ENCODE measurements around the gene WDR86. TPM values are rescaled to one million over a fixed set of nuclear protein-coding genes. Genes with fewer than 3 reads are reported as not detected.

Gene WDR86
- total RNA-seq, 1 experiment from 2014 or later, result 8.1 TPM

DNA sequence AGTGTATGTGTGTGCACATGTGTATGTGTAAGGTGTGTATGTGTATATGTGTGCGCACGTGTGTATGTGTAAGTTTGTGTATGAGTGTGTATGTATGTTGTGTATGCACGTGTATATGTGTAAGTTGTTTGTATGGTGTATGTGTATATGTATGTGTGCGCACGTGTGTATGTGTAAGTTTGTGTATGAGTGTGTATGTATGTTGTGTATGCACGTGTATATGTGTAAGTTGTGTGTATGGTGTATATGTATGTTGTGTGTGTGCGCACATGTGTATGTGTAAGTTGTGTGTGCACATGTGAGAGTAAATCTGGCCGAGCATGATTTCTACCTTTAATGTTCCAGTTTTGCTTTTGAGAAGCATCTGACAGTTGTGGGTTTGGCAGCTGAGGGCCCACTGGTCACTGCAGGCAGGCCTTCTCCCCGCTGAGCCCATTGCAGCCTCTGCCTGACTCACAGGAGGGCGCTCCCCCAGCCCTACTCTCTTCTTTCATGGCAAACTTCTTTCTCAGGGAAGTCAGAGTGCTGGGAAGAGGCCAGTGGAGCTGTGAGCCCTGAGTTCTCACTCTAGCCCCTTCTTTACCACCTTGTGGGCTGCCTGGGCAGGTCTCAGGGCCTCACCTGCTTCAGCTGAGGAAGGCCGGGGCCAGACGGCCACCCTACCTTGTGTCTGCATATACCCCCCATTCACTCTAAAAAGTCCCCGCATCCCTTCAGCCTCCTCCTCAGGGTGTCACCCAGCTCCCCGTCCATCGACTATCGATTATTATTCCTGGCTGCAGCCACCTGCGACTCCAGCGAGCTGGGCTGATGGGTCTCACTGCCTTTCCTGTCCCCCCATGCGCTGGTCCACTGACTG lies 11.2 kb downstream of the WDR86 start:
- no peak overlapping the region for H2BK5ac ChIP-seq (ENCODE audit: insufficient read length, low read length)
- H4K91ac ChIP-seq (ENCODE audit: insufficient read length, low read depth, low read length), result no peak overlapping the region
- no peak overlapping the region for H2BK12ac ChIP-seq (ENCODE audit: insufficient read length, low read depth, low read length)
- H4K8ac ChIP-seq (replicated peaks; ENCODE audit: insufficient read length, low read depth, low read length), result no peak overlapping the region
- Mint-ChIP-seq H3K9me3 (no peaks in the 10 kb centered on the region), H3K27ac (no peak overlapping the region), H3K36me3 (ENCODE audit: insufficient read depth in 1 of 3, low read depth in 3 of 3) (peaks cover 8 to 10% (median 9%) of the 10 kb centered on the region in 3 experiments), H3K4me3 (no peak overlapping the region), H3K27me3 (ENCODE audit: low read depth) (no peaks in the 10 kb centered on the region; the same call in 1 of the 2 replicates), H3K4me1 (peaks cover 14 to 38% of the 10 kb centered on the region in 2 experiments)
- no peak overlapping the region for H3K14ac ChIP-seq (ENCODE audit: insufficient read depth, low read length)
- DNase-seq, result no peak
- H3K56ac ChIP-seq (ENCODE audit: insufficient read length, low read depth, low read length), result no peak overlapping the region
- TF ChIP-seq, protein P1, sequence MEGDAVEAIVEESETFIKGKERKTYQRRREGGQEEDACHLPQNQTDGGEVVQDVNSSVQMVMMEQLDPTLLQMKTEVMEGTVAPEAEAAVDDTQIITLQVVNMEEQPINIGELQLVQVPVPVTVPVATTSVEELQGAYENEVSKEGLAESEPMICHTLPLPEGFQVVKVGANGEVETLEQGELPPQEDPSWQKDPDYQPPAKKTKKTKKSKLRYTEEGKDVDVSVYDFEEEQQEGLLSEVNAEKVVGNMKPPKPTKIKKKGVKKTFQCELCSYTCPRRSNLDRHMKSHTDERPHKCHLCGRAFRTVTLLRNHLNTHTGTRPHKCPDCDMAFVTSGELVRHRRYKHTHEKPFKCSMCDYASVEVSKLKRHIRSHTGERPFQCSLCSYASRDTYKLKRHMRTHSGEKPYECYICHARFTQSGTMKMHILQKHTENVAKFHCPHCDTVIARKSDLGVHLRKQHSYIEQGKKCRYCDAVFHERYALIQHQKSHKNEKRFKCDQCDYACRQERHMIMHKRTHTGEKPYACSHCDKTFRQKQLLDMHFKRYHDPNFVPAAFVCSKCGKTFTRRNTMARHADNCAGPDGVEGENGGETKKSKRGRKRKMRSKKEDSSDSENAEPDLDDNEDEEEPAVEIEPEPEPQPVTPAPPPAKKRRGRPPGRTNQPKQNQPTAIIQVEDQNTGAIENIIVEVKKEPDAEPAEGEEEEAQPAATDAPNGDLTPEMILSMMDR (conservative IDR thresholded peaks at IDR 0.05), result peak; percentile 24; the same call in 1 of the 3 replicates
- no peak overlapping the region for H3K18ac ChIP-seq (ENCODE audit: insufficient read length, low read depth, low read length)
- no peak overlapping the region for H3K9ac ChIP-seq (ENCODE audit: extremely low read depth, insufficient read length, low read length)
- no peaks in the 10 kb centered on the region for H3K23me2 ChIP-seq (ENCODE audit: insufficient read length, low read depth, low read length, poor library complexity, severe bottlenecking)
- 100% methylated on average over 5 of the region's 19 CpGs for WGBS (ENCODE audit: extremely low coverage, insufficient read length, low lambda C conversion rate)
- no peaks in the 10 kb centered on the region for H3K79me2 ChIP-seq (ENCODE audit: insufficient read depth, low read length)
- H2BK15ac ChIP-seq (ENCODE audit: low read depth, low read length), result no peak overlapping the region
- H3K4me1 ChIP-seq (ENCODE audit: insufficient read depth, low read length), result no peaks in the 10 kb centered on the region
- no peak overlapping the region for H3T11ph ChIP-seq (ENCODE audit: low read length)
- H3K9me3 ChIP-seq (ENCODE audit: control insufficient read depth, low read depth, low read length), result no peaks in the 10 kb centered on the region
- no peaks in the 10 kb centered on the region for H4K20me1 ChIP-seq (ENCODE audit: control insufficient read depth, insufficient read depth, insufficient read length)
- H3K4me2 ChIP-seq (ENCODE audit: insufficient read depth, insufficient read length, low read length), result no peak overlapping the region
- H3K27me3 ChIP-seq (ENCODE audit: insufficient read depth, low read length), result no peaks in the 10 kb centered on the region; the same call in 1 of the 2 replicates
- no peak overlapping the region for H3K27ac ChIP-seq (ENCODE audit: insufficient read length, low read depth, low read length)
- no peak overlapping the region for H2BK20ac ChIP-seq (ENCODE audit: low read depth, low read length, poor library complexity, severe bottlenecking)
- no peak overlapping the region for H3K23ac ChIP-seq (ENCODE audit: insufficient read length, low read depth, low read length)
- H4K5ac ChIP-seq (ENCODE audit: insufficient read length, low read depth, low read length), result no peak overlapping the region
- H2BK120ac ChIP-seq (ENCODE audit: low read depth, low read length, poor library complexity, severe bottlenecking), result no peak overlapping the region
- H3K79me1 ChIP-seq (ENCODE audit: insufficient read depth, low read depth, low read length, poor library complexity, severe bottlenecking), result no peaks in the 10 kb centered on the region
- no peak overlapping the region for H2AK5ac ChIP-seq (ENCODE audit: insufficient read length, low read length)
- no peak overlapping the region for H3K4ac ChIP-seq (ENCODE audit: low read depth, low read length)
- H2AFZ ChIP-seq (ENCODE audit: low read length), result no peak overlapping the region
